Mesenchymal stem cell (in vitro differentiated cells and primary cell): ENCODE measurements around the gene RIMKLA.

ENCODE experiments used
- DNase-seq: peaks from one replicate; pipeline ENCODE4 v3.0.0-alpha.2; 2013
- H2AFZ ChIP-seq: one replicate; pipeline ENCODE4 v1.6.1; 2013; ENCODE audit warnings: low read depth, mild to moderate bottlenecking, control low read depth, inconsistent platforms, low read length, moderate library complexity
- H2AK5ac ChIP-seq: 2 replicates; pipeline ENCODE4 v1.6.1; 2013; ENCODE audit warnings: low read length, moderate library complexity, mild to moderate bottlenecking, inconsistent platforms; ENCODE audit not compliant: severe bottlenecking
- H2BK120ac ChIP-seq: one replicate; pipeline ENCODE4 v1.6.1; 2013; ENCODE audit warnings: low read depth, mild to moderate bottlenecking, inconsistent platforms, low read length, moderate library complexity
- H2BK12ac ChIP-seq, 2 experiments: one replicate each; pipeline ENCODE4 v1.6.1; 2013; ENCODE audit warnings: inconsistent platforms in 2 of 2, low read length in 2 of 2, mild to moderate bottlenecking in 2 of 2, moderate library complexity in 2 of 2, control low read depth in 1 of 2
- H2BK15ac ChIP-seq: one replicate; pipeline ENCODE4 v1.6.1; 2013; ENCODE audit warnings: mild to moderate bottlenecking, low read depth, inconsistent platforms; ENCODE audit not compliant: poor library complexity, severe bottlenecking
- H2BK5ac ChIP-seq: 2 replicates; pipeline ENCODE4 v1.6.1; 2013; ENCODE audit warnings: low read depth, mild to moderate bottlenecking, low read length, control low read depth, inconsistent platforms; ENCODE audit not compliant: poor library complexity, severe bottlenecking
- H3K14ac ChIP-seq, 2 experiments: one replicate each; pipeline ENCODE4 v1.6.1; 2013; ENCODE audit warnings: inconsistent platforms in 2 of 2, low read length in 2 of 2, control low read depth in 1 of 2, mild to moderate bottlenecking in 1 of 2, moderate library complexity in 1 of 2
- H3K18ac ChIP-seq, 2 experiments: one replicate each; pipeline ENCODE4 v1.6.1; 2013; ENCODE audit warnings: inconsistent platforms in 2 of 2, low read length in 2 of 2, control low read depth in 1 of 2, low read depth in 1 of 2, mild to moderate bottlenecking in 1 of 2
- H3K23ac ChIP-seq, 2 experiments: one replicate each; pipeline ENCODE4 v1.6.1; 2013; ENCODE audit warnings: inconsistent platforms in 2 of 2, low read length in 2 of 2, mild to moderate bottlenecking in 2 of 2, moderate library complexity in 2 of 2, control low read depth in 1 of 2
- H3K27ac ChIP-seq: 2 replicates; pipeline ENCODE4 v1.5.1; 2013; ENCODE audit warnings: mild to moderate bottlenecking, moderate library complexity, low read length, control low read depth, inconsistent platforms; ENCODE audit not compliant: poor library complexity, severe bottlenecking
- H3K27me3 ChIP-seq, 2 experiments: 2 replicates each; pipeline versions ENCODE4 v1.6.1 to v1.7.0; 2013; ENCODE audit warnings: low read length in 2 of 2, mild to moderate bottlenecking in 2 of 2, moderate library complexity in 2 of 2, control low read depth in 1 of 2, inconsistent platforms in 1 of 2; ENCODE audit not compliant: control insufficient read depth in 1 of 2, insufficient read depth in 1 of 2
- H3K36me3 ChIP-seq, 2 experiments: 2 replicates each; pipeline versions ENCODE4 v1.6.1 to v1.7.0; 2013; ENCODE audit warnings: low read length in 2 of 2, control low read depth in 1 of 2, inconsistent platforms in 1 of 2, low read depth in 1 of 2, mild to moderate bottlenecking in 1 of 2; ENCODE audit not compliant: insufficient read depth in 2 of 2, control insufficient read depth in 1 of 2
- H3K4ac ChIP-seq, 2 experiments: one replicate each; pipeline ENCODE4 v1.6.1; 2013; ENCODE audit warnings: inconsistent platforms in 2 of 2, low read length in 2 of 2, mild to moderate bottlenecking in 2 of 2, moderate library complexity in 2 of 2, control low read depth in 1 of 2, low read depth in 1 of 2
- H3K4me1 ChIP-seq: 2 replicates; pipeline ENCODE4 v1.6.1; 2013; ENCODE audit warnings: low read depth, low read length, control low read depth; ENCODE audit not compliant: control insufficient read depth, insufficient read depth
- H3K4me2 ChIP-seq: 2 replicates; pipeline ENCODE4 v1.6.1; 2013; ENCODE audit warnings: low read length, mild to moderate bottlenecking, inconsistent platforms; ENCODE audit not compliant: poor library complexity, severe bottlenecking
- H3K4me3 ChIP-seq, 2 experiments: 2 replicates each; pipeline versions ENCODE4 v1.5.1 to v1.7.0; 2013; ENCODE audit warnings: low read length in 2 of 2, mild to moderate bottlenecking in 2 of 2, control low read depth in 1 of 2, low read depth in 1 of 2; ENCODE audit not compliant: insufficient read depth in 1 of 2
- H3K79me1 ChIP-seq: replicated peaks from 2 replicates; pipeline ENCODE4 v1.6.1; 2013; ENCODE audit warnings: mild to moderate bottlenecking, control low read depth, low read length, inconsistent platforms; ENCODE audit not compliant: poor library complexity, severe bottlenecking
- H3K9ac ChIP-seq: 2 replicates; pipeline ENCODE4 v1.7.0; 2013; ENCODE audit warnings: mild to moderate bottlenecking, low read length, moderate library complexity
- H3K9me3 ChIP-seq: 2 replicates; pipeline ENCODE4 v1.7.0; 2013; ENCODE audit warnings: mild to moderate bottlenecking, low read length; ENCODE audit not compliant: control insufficient read depth
- H4K8ac ChIP-seq: one replicate; pipeline ENCODE4 v1.6.1; 2013; ENCODE audit warnings: inconsistent platforms, mild to moderate bottlenecking, low read length, moderate library complexity
- H4K91ac ChIP-seq: one replicate; pipeline ENCODE4 v1.6.1; 2013; ENCODE audit warnings: mild to moderate bottlenecking, low read length, inconsistent platforms
- WGBS: methylation state at CpG from one replicate; pipeline ENCODE4 v1.1.7; 2013; ENCODE audit warnings: mixed read lengths; 5-methylcytosine and 5-hydroxymethylcytosine counted together

The RIMKLA gene

GRCh38 chr1:42334240-42335049 lies 46.1 kb upstream of the RIMKLA start:
- Histone ChIP-seq H3K9ac (peak overlapping the region; percentile 97), H3K14ac (peak overlapping the region; percentile 76 to 91), H3K36me3 (no peaks in the 10 kb centered on the region), H2BK12ac (peak overlapping the region in 1 of 2 experiments; percentile 31), H2AK5ac (no peak overlapping the region), H2AFZ (peak overlapping the region; percentile 83), H2BK120ac (peak overlapping the region; percentile 86), H3K79me1 (peaks cover 9% of the 10 kb centered on the region), H3K4me1 (peaks cover 1% of the 10 kb centered on the region), H3K27me3 (no peaks in the 10 kb centered on the region), H3K4me2 (peak overlapping the region; percentile 97), H3K18ac (peak overlapping the region; percentile 91 to 96), H3K23ac (peak overlapping the region in 1 of 2 experiments; percentile 10), H3K27ac (peak overlapping the region; percentile 61), H4K91ac (peak overlapping the region; percentile 81), H2BK15ac (peak overlapping the region; percentile 98), H4K8ac (peak overlapping the region; percentile 94), H3K4me3 (peak overlapping the region; percentile 95 to 96), H3K4ac (peak overlapping the region; percentile 96), H2BK5ac (peak overlapping the region; percentile 73), H3K9me3 (no peaks in the 10 kb centered on the region)
- peak; percentile 78 for DNase-seq
- under 1% methylated on average over 38 of the region's 58 CpGs for WGBS

GRCh38 chr1:42335050-42335808 lies 45.4 kb upstream of the RIMKLA start, which contains the start of gene FOXJ3:
Gene FOXJ3, minus strand, starts transcription at chr1:42335235. Its CDS starts 24,142 bp downstream, at chr1:42311093.
- Histone ChIP-seq H2BK120ac (peak within 1 kb of the TSS; percentile 86), H3K18ac (peak within 1 kb of the TSS; percentile 91 to 96), H2BK5ac (peak within 1 kb of the TSS; percentile 73), H4K8ac (peak within 1 kb of the TSS; percentile 94), H3K4me3 (peak within 1 kb of the TSS; percentile 95 to 96), H2BK12ac (peak within 1 kb of the TSS in 1 of 2 experiments; percentile 31), H3K27me3 (no peaks in the 10 kb centered on the region), H3K36me3 (no peaks in the 10 kb centered on the region), H4K91ac (peak within 1 kb of the TSS; percentile 81), H3K4ac (peak within 1 kb of the TSS; percentile 96), H2AFZ (peak within 1 kb of the TSS; percentile 83), H3K27ac (peak within 1 kb of the TSS; percentile 81), H3K4me1 (peaks cover under 1% of the 10 kb centered on the region), H3K9ac (peak within 1 kb of the TSS; percentile 97), H2BK15ac (peak within 1 kb of the TSS; percentile 98), H3K79me1 (peaks cover 9% of the 10 kb centered on the region), H3K23ac (peak within 1 kb of the TSS in 1 of 2 experiments; percentile 10), H2AK5ac (no peak within 1 kb of the TSS), H3K4me2 (peak within 1 kb of the TSS; percentile 97), H3K14ac (peak within 1 kb of the TSS; percentile 76 to 91), H3K9me3 (no peaks in the 10 kb centered on the region)
- DNase-seq = peak; percentile 93
- WGBS = under 1% methylated on average over 60 of the region's 79 CpGs

GRCh38 chr1:42335809-42336518 lies 44.6 kb upstream of the RIMKLA start:
- 47% methylated on average over 6 of the region's 9 CpGs for WGBS
- H2AK5ac ChIP-seq = no peak overlapping the region
- H3K4me3 ChIP-seq = peak overlapping the region; percentile 95 to 96
- H2BK120ac ChIP-seq = no peak overlapping the region
- peaks cover 9% of the 10 kb centered on the region for H3K79me1 ChIP-seq
- peak overlapping the region; percentile 97 for H3K9ac ChIP-seq
- H2BK5ac ChIP-seq = no peak overlapping the region
- H4K91ac ChIP-seq = no peak overlapping the region
- H2BK15ac ChIP-seq = no peak overlapping the region
- H2BK12ac ChIP-seq = no peak overlapping the region
- H3K18ac ChIP-seq = peak overlapping the region in 1 of 2 experiments; percentile 74
- H3K27me3 ChIP-seq = no peaks in the 10 kb centered on the region
- H3K36me3 ChIP-seq = no peaks in the 10 kb centered on the region
- DNase-seq = peak; percentile 69
- H3K14ac ChIP-seq = no peak overlapping the region
- peak overlapping the region; percentile 56 for H2AFZ ChIP-seq
- no peaks in the 10 kb centered on the region for H3K4me1 ChIP-seq
- peak overlapping the region; percentile 86 for H3K4me2 ChIP-seq
- H4K8ac ChIP-seq = peak overlapping the region; percentile 67
- peak overlapping the region; percentile 81 for H3K27ac ChIP-seq
- no peaks in the 10 kb centered on the region for H3K9me3 ChIP-seq
- H3K4ac ChIP-seq = peak overlapping the region in 1 of 2 experiments; percentile 64
- H3K23ac ChIP-seq = no peak overlapping the region
